ENCODE data around the gene ANKRD31. TPM values are rescaled to one million over a fixed set of nuclear protein-coding genes. Genes with fewer than 3 reads are reported as not detected.

The ANKRD31 gene
- total RNA-seq, 4 donors from 2014 or later, result 0.16 TPM; not detected in 3

GRCh38 chr5:75072061-75072460 is 164.6 kb downstream of the ANKRD31 start:
- Histone ChIP-seq H3K27ac (no peak overlapping the region), H3K9me3 (no peaks in the 10 kb centered on the region), H3K27me3 (no peaks in the 10 kb centered on the region), H3K4me3 (no peak overlapping the region), H3K4me1 (no peaks in the 10 kb centered on the region), H3K36me3 (no peaks in the 10 kb centered on the region)
- TF ChIP-seq POLR2AphosphoS5 (IDR thresholded peaks at IDR 0.05), result no peak
- no peak for TF ChIP-seq POLR2A (IDR thresholded peaks at IDR 0.05)
- no peak for TF ChIP-seq CTCF (IDR thresholded peaks at IDR 0.05)
- TF ChIP-seq EP300 (IDR thresholded peaks at IDR 0.05; ENCODE audit: low read depth), result no peak
- in situ Hi-C loops (cut with MboI; ENCODE audit: low pct_ligation_motif_present in 1 of 4, low pct_unique_long_range_greater_than_20kb in 1 of 4, low sequenced_read_pairs in 3 of 4) (no loop called here), intact Hi-C loops (cut with DNase I; ENCODE audit: low total_unique reads) (no loop called here)
- DNase-seq, result no peak

DNA sequence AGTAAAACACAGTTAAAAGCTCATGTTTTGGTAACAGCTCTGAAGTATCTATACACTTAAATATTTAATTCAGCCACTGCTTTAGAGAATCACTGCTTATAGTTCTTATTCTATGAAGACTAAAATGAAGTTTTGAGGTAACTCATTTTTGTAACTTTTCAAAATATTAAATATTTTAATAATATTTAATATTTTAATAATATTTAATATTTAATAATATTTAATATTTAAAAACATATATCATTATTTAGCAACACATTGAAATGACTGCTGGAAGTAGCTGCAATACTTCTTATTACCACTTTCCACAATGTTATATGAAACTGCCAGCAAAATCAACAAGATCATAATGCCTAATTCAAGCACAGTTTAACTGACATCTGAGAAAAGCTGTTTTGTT is 165.6 kb downstream of the ANKRD31 start:
- no peak for TF ChIP-seq CTCF (IDR thresholded peaks at IDR 0.05)
- no peak for TF ChIP-seq EP300 (IDR thresholded peaks at IDR 0.05; ENCODE audit: low read depth)
- TF ChIP-seq POLR2A (IDR thresholded peaks at IDR 0.05), result no peak
- TF ChIP-seq POLR2AphosphoS5 (IDR thresholded peaks at IDR 0.05), result no peak
- in situ Hi-C loops (cut with MboI; ENCODE audit: low pct_ligation_motif_present in 1 of 4, low pct_unique_long_range_greater_than_20kb in 1 of 4, low sequenced_read_pairs in 3 of 4) (no loop called here), intact Hi-C loops (cut with DNase I; ENCODE audit: low total_unique reads) (no loop called here)
- Histone ChIP-seq H3K9me3 (no peaks in the 10 kb centered on the region), H3K4me1 (no peaks in the 10 kb centered on the region), H3K36me3 (no peaks in the 10 kb centered on the region), H3K27ac (no peak overlapping the region), H3K27me3 (no peaks in the 10 kb centered on the region), H3K4me3 (no peak overlapping the region)
- DNase-seq, result no peak

GRCh38 chr5:75067434-75067833 is 169.2 kb downstream of the ANKRD31 start:
- TF ChIP-seq EP300 (IDR thresholded peaks at IDR 0.05; ENCODE audit: low read depth) (no peak), POLR2A (IDR thresholded peaks at IDR 0.05) (no peak), CTCF (IDR thresholded peaks at IDR 0.05) (no peak)

DNA sequence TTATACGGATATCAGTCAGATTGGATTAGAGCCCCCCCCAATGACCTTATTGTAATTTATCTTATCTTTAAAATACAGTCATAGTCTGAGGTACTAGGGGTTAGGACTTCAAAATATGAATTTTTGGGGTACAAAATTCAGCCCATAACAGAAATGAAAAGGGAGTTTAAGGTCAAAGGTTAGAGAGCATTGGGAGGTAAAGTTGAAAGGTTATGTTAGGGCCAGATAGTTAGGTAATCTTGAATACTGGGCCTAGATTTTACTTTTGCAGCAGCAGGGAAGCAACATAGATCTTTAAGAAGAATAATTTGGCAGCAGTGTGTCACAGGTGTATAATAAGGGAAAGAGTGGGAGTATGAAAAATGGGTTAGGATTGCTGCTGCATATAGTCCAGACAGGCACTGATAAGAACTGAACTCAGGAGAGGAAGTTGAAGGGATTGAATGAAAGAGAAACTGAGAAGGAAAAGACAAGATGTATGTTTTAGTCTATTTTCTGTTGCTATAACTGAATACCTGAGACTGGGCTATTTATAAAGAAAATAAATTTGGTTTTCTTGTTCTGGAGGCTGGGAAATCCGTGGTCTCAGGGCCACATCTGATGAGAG is 173.7 kb downstream of the ANKRD31 start:
- in situ Hi-C loops (cut with MboI; ENCODE audit: low pct_ligation_motif_present in 1 of 4, low pct_unique_long_range_greater_than_20kb in 1 of 4, low sequenced_read_pairs in 3 of 4) (no loop called here), intact Hi-C loops (cut with DNase I; ENCODE audit: low total_unique reads) (no loop called here)
- no peak for DNase-seq
- Histone ChIP-seq H3K27me3 (no peaks in the 10 kb centered on the region), H3K9me3 (no peaks in the 10 kb centered on the region), H3K36me3 (no peaks in the 10 kb centered on the region), H3K4me1 (no peaks in the 10 kb centered on the region), H3K27ac (no peak overlapping the region), H3K4me3 (no peak overlapping the region)
- WGBS, 2 donors (ENCODE audit: low coverage in 1 of 2), result 82 to 85% methylated on average over 2 of the region's 2 CpGs
- TF ChIP-seq CTCF (IDR thresholded peaks at IDR 0.05) (no peak), POLR2A (IDR thresholded peaks at IDR 0.05) (no peak), EP300 (IDR thresholded peaks at IDR 0.05; ENCODE audit: low read depth) (no peak), POLR2AphosphoS5 (IDR thresholded peaks at IDR 0.05) (no peak)

More at GRCh38 chr5:75067434-75067833, 169.2 kb downstream of the ANKRD31 start:
- H3K36me3 ChIP-seq, result no peaks in the 10 kb centered on the region
- H3K4me1 ChIP-seq, result no peaks in the 10 kb centered on the region
- DNase-seq, result no peak
- 87 to 98% methylated on average over 3 of the region's 3 CpGs for WGBS, 2 donors (ENCODE audit: low coverage in 1 of 2)
- in situ Hi-C loops (cut with MboI; ENCODE audit: low pct_ligation_motif_present in 1 of 4, low pct_unique_long_range_greater_than_20kb in 1 of 4, low sequenced_read_pairs in 3 of 4), result no loop called here
- no peak overlapping the region for H3K4me3 ChIP-seq
- no peaks in the 10 kb centered on the region for H3K27me3 ChIP-seq
- no peak overlapping the region for H3K27ac ChIP-seq
- intact Hi-C loops (cut with DNase I; ENCODE audit: low total_unique reads), result no loop called here
- H3K9me3 ChIP-seq, result no peaks in the 10 kb centered on the region
